Neural progenitor cell (in vitro differentiated cells): ENCODE measurements around the gene ARAF. TPM values are rescaled to one million over a fixed set of nuclear protein-coding genes. Genes with fewer than 3 reads are reported as not detected.

Source experiments
- DNase-seq: peaks from one replicate; pipeline ENCODE4 v3.0.0-alpha.2; 2016; ENCODE audit warnings: low spot score
- H2AFZ ChIP-seq: fragments of 200-600 bp; sonication (generic); replicated peaks from 2 replicates; pipeline ENCODE4 v1.6.1; 2016; ENCODE audit warnings: antibody characterized with exemption
- H3F3A ChIP-seq: fragments of 200-600 bp; sonication (generic); 2 replicates; pipeline ENCODE4 v1.6.1; 2016; ENCODE audit warnings: antibody characterized with exemption, low read depth
- H3K27ac ChIP-seq: fragments of 200-600 bp; sonication (generic); 2 replicates; pipeline ENCODE4 v1.5.1; 2016; ENCODE audit warnings: mild to moderate bottlenecking
- H3K27me3 ChIP-seq: fragments of 200-600 bp; sonication (generic); 2 replicates; pipeline ENCODE4 v1.6.1; 2016; ENCODE audit warnings: mild to moderate bottlenecking, moderate library complexity
- H3K36me3 ChIP-seq: fragments of 200-600 bp; sonication (generic); 2 replicates; pipeline ENCODE4 v1.5.1; 2016
- H3K4me1 ChIP-seq: fragments of 200-600 bp; sonication (generic); 2 replicates; pipeline ENCODE4 v1.6.1; 2016; ENCODE audit warnings: mixed run types
- H3K4me2 ChIP-seq: fragments of 200-600 bp; sonication (generic); 2 replicates; pipeline ENCODE4 v1.6.1; 2016
- H3K4me3 ChIP-seq: fragments of 200-600 bp; sonication (generic); 2 replicates; pipeline ENCODE4 v1.5.1; 2016
- H3K79me2 ChIP-seq: fragments of 200-600 bp; sonication (generic); 2 replicates; pipeline ENCODE4 v1.6.1; 2016; ENCODE audit warnings: low read depth
- H3K9ac ChIP-seq: fragments of 200-600 bp; sonication (generic); 2 replicates; pipeline ENCODE4 v1.6.1; 2016
- H3K9me3 ChIP-seq: fragments of 200-600 bp; sonication (generic); 2 replicates; pipeline ENCODE4 v1.5.1; 2016; ENCODE audit warnings: low read depth
- H4K20me1 ChIP-seq: fragments of 200-600 bp; sonication (generic); 2 replicates; pipeline ENCODE4 v1.6.1; 2016; ENCODE audit warnings: low read depth
- H3K27ac Mint-ChIP-seq: 3 replicates; pipeline ENCODE4 v1.8.0; 2021; ENCODE audit warnings: mixed read lengths
- H3K27me3 Mint-ChIP-seq: 2 replicates; pipeline ENCODE4 v1.8.0; 2022; ENCODE audit warnings: low read depth, mild to moderate bottlenecking, inconsistent platforms, moderate library complexity, mixed read lengths; ENCODE audit not compliant: insufficient read depth
- H3K36me3 Mint-ChIP-seq: 3 replicates; pipeline ENCODE4 v1.8.0; 2021; ENCODE audit warnings: mixed read lengths
- H3K4me1 Mint-ChIP-seq: 3 replicates; pipeline ENCODE4 v1.8.0; 2021; ENCODE audit warnings: mixed read lengths
- H3K4me3 Mint-ChIP-seq: 3 replicates; pipeline ENCODE4 v1.8.0; 2021; ENCODE audit warnings: mild to moderate bottlenecking, moderate library complexity, mixed read lengths
- H3K9me3 Mint-ChIP-seq: 3 replicates; pipeline ENCODE4 v1.8.0; 2020; ENCODE audit warnings: mixed read lengths
- EZH2 ChIP-seq: fragments of 200-600 bp; sonication (generic); IDR thresholded peaks from 2 replicates; pipeline ENCODE4 v1.6.1; 2017; ENCODE audit warnings: antibody characterized with exemption, mild to moderate bottlenecking, moderate library complexity
- EZH2phosphoT487 ChIP-seq: fragments of 200-600 bp; sonication (generic); IDR thresholded peaks from 2 replicates; pipeline ENCODE4 v1.6.1; 2017; ENCODE audit warnings: antibody characterized with exemption
- total RNA-seq: library from RNA; depleted of rRNA; stranded (reverse); fragments of >200 nt; gene quantifications from 2 replicates; pipeline ENCODE4 v1.2.3, GENCODE V29; 2015; ENCODE audit warnings: low replicate concordance
- TF ChIP-seq, protein P1 (sequence below): fragments of 200-600 bp; sonication (generic); IDR thresholded peaks from 2 replicates; pipeline ENCODE4 v1.5.1; 2017; ENCODE audit warnings: antibody characterized with exemption, mild to moderate bottlenecking

The ARAF gene
- total RNA-seq, 1 donor from 2014 or later = 17.4 TPM

DNA sequence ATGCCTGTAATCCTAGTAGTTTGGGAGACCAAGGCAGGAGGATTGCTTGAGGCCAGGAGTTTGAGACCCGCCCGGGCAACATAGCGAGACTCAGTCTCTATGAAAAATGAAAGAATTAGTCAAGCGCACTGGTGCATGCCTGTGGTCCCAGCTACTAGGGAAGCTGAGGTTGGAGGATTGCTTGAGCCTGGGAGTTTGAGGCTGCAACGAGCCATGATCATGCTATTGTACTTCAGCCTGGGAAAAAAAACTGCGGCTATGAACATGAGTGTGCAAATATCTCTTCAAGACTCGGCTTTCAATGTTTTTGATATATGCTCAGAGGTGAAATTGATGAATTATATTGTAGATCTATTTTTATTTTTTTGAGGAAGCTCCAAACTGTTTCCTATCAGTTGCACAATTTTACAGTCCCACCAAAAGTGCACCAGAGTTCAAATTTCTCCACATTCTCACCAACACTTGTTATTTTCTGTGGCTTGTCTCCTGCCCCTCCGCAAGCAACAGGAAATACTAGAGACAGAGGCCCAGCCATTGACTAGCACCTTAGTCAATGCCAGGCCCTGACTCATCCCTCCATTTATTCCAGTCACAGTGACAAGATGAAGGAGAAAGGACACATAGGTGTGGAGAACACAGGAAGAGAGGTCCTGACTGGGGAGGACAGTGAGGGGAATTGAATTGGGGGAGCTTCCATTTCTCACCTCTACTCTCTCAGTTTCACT lies 44.9 kb upstream of the ARAF start:
- no peak for DNase-seq
- H3K9me3 Mint-ChIP-seq = peaks cover 19% of the 10 kb centered on the region
- H2AFZ ChIP-seq = no peak overlapping the region
- TF ChIP-seq EZH2 (no peak), EZH2phosphoT487 (no peak)
- TF ChIP-seq, protein P1, sequence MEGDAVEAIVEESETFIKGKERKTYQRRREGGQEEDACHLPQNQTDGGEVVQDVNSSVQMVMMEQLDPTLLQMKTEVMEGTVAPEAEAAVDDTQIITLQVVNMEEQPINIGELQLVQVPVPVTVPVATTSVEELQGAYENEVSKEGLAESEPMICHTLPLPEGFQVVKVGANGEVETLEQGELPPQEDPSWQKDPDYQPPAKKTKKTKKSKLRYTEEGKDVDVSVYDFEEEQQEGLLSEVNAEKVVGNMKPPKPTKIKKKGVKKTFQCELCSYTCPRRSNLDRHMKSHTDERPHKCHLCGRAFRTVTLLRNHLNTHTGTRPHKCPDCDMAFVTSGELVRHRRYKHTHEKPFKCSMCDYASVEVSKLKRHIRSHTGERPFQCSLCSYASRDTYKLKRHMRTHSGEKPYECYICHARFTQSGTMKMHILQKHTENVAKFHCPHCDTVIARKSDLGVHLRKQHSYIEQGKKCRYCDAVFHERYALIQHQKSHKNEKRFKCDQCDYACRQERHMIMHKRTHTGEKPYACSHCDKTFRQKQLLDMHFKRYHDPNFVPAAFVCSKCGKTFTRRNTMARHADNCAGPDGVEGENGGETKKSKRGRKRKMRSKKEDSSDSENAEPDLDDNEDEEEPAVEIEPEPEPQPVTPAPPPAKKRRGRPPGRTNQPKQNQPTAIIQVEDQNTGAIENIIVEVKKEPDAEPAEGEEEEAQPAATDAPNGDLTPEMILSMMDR = no peak
- no peak overlapping the region for H3K27ac ChIP-seq
- no peaks in the 10 kb centered on the region for H3F3A ChIP-seq
- H3K4me1 ChIP-seq = no peaks in the 10 kb centered on the region
- no peak overlapping the region for H3K4me2 ChIP-seq
- H3K27me3 Mint-ChIP-seq = peaks cover 8% of the 10 kb centered on the region
- H3K4me3 ChIP-seq = no peak overlapping the region
- peak overlapping the region; percentile 27 for H3K4me3 Mint-ChIP-seq
- H3K27me3 ChIP-seq = peaks cover 6% of the 10 kb centered on the region
- H3K27ac Mint-ChIP-seq = no peak overlapping the region
- no peaks in the 10 kb centered on the region for H3K36me3 ChIP-seq
- no peaks in the 10 kb centered on the region for H4K20me1 ChIP-seq
- H3K4me1 Mint-ChIP-seq = peaks cover 10% of the 10 kb centered on the region
- H3K79me2 ChIP-seq = no peaks in the 10 kb centered on the region
- no peaks in the 10 kb centered on the region for H3K9me3 ChIP-seq
- no peaks in the 10 kb centered on the region for H3K36me3 Mint-ChIP-seq
- H3K9ac ChIP-seq = no peak overlapping the region

DNA sequence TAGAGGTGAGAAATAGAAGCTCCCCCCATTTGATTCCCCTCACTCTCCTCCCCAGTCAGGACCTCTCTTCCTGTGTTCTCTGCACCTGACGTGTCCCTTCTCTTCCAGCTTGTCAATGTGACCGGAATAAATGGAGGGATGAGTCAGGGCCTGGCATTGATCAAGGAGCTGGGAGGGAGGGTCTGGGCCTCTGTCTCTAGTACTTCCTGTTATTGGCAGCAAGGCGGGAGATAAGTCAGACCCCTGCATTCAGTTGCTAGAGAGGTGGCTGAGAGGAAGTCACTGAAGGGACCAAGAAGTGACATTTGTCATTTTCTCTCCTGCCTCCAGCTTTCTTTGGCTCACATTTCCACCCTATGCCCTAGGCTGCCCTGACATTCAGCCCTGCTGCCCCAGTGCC lies 42.9 kb upstream of the ARAF start:
- Histone ChIP-seq H3K27ac (no peak overlapping the region), H4K20me1 (no peaks in the 10 kb centered on the region), H3K36me3 (no peaks in the 10 kb centered on the region), H3K4me1 (no peaks in the 10 kb centered on the region), H3K4me2 (no peak overlapping the region), H3K9ac (no peak overlapping the region), H3K79me2 (no peaks in the 10 kb centered on the region), H3K27me3 (peaks cover 13% of the 10 kb centered on the region), H3K9me3 (no peaks in the 10 kb centered on the region), H3F3A (no peaks in the 10 kb centered on the region), H3K4me3 (no peak overlapping the region), H2AFZ (no peak overlapping the region)
- H3K27ac Mint-ChIP-seq = peak overlapping the region; percentile 42
- TF ChIP-seq, protein P1 = no peak
- no peak for TF ChIP-seq EZH2phosphoT487
- H3K9me3 Mint-ChIP-seq = peaks cover 29% of the 10 kb centered on the region
- no peaks in the 10 kb centered on the region for H3K36me3 Mint-ChIP-seq
- H3K4me3 Mint-ChIP-seq = no peak overlapping the region
- DNase-seq = no peak
- H3K27me3 Mint-ChIP-seq = peaks cover 4% of the 10 kb centered on the region
- peaks cover 3% of the 10 kb centered on the region for H3K4me1 Mint-ChIP-seq

DNA sequence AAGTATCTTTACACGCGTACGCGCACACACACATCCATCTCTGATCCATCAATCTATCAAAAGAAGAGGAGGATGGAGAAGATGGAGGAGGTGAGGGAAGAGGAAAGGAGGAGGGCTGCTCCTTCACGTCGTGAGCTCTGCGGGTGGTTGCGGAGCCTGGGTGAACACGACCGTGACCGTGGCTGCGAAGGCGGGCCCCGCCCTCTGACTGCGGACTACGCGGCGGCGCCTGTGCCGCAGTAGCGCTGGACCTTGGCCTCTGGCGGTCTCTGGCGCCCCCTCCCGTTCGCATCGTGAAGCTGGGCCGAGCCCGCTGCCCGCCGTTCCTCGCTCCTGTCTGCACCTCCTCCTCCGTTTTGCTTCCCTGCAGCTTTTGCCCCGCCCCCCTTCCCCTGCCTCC lies 37.7 kb upstream of the ARAF start:
- DNase-seq = peak; percentile 74
- H3K36me3 Mint-ChIP-seq = no peaks in the 10 kb centered on the region
- peak overlapping the region; percentile 77 for H3K4me3 Mint-ChIP-seq
- Histone ChIP-seq H3K9me3 (no peaks in the 10 kb centered on the region), H3K4me2 (peak overlapping the region; percentile 78), H3K4me3 (peak overlapping the region; percentile 56), H4K20me1 (no peaks in the 10 kb centered on the region), H3F3A (no peaks in the 10 kb centered on the region), H3K79me2 (no peaks in the 10 kb centered on the region), H3K27ac (no peak overlapping the region), H3K4me1 (no peaks in the 10 kb centered on the region), H3K27me3 (peaks cover 19% of the 10 kb centered on the region), H2AFZ (peak overlapping the region; percentile 87), H3K36me3 (no peaks in the 10 kb centered on the region), H3K9ac (no peak overlapping the region)
- no peak for TF ChIP-seq EZH2phosphoT487
- TF ChIP-seq, protein P1 = peak; percentile 67
- no peak for TF ChIP-seq EZH2
- no peaks in the 10 kb centered on the region for H3K4me1 Mint-ChIP-seq
- no peak overlapping the region for H3K27ac Mint-ChIP-seq
- H3K27me3 Mint-ChIP-seq = peaks cover 3% of the 10 kb centered on the region
- H3K9me3 Mint-ChIP-seq = peaks cover 24% of the 10 kb centered on the region
